NCI-H1092 (cell line): ENCODE measurements around the gene GALR3.
A peak's percentile ranks its signal among the peaks of the same experiment; 100 is the strongest.
"Not testable (repeated sequence)": the region's sequence is repeated elsewhere in the genome, so short reads cannot be mapped to it uniquely, and the experiment has no call there.

Experiments used
- DNase-seq: peaks from one replicate; lab custom pipeline; 2025; lab: John Stamatoyannopoulos, UW

Gene GALR3, protein sequence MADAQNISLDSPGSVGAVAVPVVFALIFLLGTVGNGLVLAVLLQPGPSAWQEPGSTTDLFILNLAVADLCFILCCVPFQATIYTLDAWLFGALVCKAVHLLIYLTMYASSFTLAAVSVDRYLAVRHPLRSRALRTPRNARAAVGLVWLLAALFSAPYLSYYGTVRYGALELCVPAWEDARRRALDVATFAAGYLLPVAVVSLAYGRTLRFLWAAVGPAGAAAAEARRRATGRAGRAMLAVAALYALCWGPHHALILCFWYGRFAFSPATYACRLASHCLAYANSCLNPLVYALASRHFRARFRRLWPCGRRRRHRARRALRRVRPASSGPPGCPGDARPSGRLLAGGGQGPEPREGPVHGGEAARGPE

DNA sequence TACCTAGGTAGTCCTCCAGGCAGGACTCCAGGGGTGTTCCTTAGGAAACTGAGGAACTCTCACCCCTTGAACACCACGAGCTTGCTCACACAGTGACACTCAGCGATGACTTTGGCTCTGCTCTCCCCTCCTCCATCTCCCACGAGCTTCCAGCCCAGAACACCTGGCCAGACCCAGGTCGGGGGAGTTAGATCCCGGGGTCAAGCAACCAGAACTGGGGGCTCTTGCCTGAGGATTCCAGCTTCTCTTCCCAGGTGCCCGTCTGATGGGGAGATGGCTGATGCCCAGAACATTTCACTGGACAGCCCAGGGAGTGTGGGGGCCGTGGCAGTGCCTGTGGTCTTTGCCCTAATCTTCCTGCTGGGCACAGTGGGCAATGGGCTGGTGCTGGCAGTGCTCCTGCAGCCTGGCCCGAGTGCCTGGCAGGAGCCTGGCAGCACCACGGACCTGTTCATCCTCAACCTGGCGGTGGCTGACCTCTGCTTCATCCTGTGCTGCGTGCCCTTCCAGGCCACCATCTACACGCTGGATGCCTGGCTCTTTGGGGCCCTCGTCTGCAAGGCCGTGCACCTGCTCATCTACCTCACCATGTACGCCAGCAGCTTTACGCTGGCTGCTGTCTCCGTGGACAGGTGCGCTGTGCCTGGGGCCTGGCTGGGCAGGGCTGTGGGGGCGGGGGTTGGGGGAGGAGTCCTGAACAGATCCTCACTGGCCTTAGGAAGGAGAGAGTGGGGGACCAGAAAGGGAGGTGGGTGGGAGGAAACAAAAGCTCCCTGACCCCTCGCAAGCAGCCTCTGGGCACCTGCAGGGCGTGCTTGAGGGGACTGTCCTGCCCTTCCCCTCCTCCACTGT lies at the start of gene GALR3:
Gene GALR3, plus strand, starts transcription at position 249 of the 852 bp plus-strand sequence. Its CDS starts 25 bp downstream, at position 274.
- no peak for DNase-seq

- DNase-seq: no peak
Measured at GRCh38 chr22:37774728-37775127, 48.5 kb upstream of the GALR3 start.

DNA sequence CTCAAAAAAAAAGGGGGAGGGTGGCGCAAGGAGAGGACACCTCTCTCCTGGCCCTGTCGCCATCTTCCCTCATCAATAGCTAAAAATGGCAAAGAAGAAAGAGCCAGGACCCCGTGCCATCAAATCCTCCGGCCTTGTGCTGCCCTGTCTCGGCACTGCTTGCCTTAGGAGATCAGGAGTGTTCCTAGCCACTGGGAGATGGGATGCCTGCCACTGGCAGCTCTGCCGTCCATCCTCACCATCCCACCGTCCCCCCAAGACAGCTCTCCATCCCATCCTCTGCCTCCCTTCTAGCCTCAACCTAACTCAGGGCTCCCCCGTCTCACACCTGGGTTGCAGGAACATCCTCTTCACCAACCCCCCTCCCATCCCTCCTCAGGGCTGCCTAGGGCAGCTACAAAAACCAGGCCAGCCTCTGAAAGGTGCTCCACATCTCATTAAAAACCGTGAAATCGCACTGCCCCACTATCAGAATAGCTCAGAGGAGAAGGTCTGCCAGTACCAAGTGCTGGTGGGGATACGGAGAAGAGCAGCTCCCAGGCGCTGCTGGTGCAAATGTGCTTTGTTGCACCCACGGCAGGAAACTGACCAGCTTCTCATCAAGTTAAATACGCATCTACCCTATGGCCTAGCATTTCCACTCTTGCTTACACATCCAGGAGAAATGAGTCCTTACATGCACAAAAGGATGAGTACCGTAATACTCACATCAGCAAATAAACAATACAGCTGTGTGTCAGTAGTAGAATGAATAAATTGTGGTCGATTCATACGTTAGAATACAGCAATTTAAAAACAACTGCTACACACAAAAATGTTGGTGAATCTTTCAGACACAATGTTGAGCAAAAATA lies 47.2 kb upstream of the GALR3 start:
- no peak for DNase-seq

DNA sequence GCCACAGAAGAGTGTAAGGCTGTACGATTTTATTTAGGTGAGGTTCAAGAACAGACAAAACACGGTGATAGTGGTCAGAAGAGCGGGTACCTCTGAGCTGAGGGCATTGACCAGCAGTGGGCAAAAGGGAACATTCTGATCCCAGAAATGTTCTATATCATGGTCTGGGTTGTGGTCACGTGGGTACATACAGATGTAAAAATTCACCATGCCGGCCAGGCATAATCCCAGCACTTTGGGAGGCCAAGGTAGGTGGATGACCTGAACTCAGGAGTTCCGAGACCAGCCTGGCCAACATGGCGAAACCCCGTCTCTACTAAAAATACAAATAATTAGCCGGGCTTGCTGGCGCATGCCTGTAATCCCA lies 46.6 kb upstream of the GALR3 start:
- DNase-seq: no peak

- DNase-seq: no peak
Measured at GRCh38 chr22:37777122-37777687, 46.0 kb upstream of the GALR3 start.

GRCh38 chr22:37778370-37779009 lies 44.7 kb upstream of the GALR3 start:
- DNase-seq: no peak

DNA sequence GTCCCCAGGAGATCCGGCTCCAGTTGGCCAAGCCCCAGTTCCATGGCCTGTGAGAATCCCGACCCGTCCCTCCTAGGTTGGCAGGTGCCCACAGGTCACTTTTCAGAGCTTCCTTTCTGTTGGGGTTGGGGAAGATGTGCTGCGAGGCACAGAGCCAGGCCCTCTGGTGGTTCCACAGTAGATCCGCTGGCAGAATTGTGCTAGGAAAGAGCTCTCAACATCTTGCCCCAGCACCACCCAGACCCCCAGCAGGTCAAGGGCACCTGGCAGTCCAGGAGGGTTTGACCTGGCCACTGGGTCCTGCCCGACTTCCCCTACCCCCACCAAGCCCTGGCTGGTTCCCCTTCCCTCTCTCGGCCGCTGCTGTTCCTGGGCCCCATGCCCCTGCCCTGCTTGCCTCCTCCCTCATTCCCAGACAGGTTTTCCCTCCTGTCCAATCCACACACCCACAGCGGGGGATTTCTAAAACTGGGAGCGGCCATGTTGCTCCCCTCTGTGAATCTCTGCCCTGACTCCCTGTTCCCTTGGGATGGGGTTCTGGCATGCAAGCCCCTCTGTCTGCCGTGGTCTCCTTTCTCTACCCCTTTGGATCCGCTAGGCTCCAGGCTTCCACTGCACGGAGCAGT lies 41.6 kb upstream of the GALR3 start:
- no peak for DNase-seq

DNA sequence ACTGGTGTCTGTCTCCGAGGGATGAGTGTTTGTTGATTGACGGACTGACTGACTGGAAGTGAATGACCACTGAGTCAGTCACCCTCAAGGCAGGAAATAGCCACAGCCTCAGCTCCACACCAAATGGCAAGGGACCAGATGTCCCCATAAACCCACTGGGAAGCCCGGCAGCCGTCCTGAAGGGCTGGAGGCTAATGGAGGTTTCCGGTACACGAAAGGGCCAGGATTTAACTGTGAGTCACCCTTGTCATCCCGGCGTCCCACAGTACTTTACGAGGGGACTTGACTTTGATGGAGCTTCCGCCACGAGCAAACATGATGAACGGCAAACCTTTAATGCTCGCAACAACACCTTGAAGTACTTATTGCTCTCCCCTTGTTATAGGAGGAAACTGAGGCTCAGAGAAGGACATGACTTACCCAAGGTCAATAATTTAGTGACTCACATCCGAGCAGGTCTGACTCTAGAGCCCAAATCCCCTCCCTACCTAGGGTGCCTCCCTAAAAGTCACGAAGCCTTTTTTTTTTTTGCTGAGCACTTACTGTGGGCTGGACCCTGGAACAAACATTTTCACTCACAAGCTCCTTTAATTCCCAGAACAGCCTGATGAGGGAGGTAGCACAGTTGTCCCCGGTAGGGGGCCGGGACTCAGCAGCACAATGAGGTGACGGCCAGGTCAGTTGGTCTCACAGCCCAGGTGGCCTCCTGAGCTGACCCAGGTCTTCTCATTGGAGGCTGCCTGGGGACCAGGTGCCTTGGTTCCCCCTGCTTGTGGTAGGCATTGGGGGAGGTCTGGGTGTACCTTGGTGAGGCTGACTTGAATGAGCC lies 40.6 kb upstream of the GALR3 start:
- DNase-seq: no peak

DNA sequence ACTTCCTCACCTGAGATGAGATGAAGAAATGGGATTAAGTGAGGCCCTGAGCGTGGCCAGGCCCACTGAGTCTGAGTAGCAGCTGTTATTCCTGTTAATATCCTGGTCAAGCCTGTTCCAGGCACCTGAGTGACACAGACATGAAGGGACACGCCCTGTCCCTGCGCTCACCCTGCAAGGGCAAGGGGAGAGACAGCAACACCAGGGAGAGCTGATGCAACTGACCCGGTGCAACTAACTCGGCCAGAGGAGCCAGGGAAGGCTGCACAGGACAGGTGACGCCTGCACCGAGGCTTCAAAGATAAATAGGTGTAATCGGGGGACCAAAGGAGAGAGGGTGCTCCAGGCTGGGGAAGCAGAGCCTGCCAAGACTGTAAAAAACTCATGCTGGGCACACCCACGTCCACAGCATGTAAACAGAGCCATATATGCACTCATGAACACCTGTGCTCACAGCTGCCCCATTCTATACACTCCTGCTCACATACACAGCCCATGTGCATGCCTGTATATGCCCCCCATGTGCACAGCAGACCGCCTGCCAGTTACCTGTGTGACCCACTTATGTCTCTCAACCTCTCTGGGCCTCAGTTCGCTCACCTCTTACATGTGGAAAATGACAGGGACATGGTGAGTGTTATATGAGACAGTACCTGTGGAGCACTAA lies 38.2 kb upstream of the GALR3 start:
- no peak for DNase-seq

DNA sequence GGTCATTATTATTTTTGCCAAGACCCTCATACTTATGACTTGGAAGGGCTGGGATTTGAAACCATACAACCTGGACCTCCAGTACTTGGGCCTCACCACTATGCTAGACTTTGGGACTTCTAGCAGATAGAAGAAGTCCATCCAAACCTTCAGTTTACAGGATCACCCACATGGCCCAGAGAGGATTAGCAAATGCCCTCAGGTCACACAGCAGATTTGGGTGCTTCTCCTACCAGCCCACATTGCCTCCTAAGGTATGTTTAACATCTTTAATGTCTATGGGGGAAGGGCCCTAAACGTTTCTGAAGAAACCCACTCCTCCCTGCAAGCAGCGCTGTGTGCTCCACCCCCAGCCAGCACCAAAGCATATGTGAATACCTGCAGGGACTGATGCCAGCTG lies 32.9 kb upstream of the GALR3 start:
- DNase-seq: no peak

DNA sequence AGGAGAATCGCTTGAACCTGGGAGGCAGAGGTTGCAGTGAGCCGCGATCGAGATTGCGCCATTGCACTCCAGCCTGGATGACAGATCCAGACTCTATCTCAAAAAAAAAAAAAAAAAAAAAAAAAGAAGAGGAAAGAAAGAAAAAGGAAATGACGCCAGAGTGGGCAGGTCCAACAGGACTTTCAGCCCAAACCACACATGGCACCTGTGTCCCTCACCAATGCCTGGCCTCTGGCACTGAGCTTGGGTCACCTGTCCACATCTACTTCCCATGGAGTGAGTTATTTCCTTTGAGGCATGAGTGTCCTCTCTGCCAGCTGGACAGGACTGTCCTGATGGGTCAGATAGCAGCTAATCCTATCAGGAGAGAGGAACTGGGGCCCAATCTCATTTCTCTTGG lies 30.7 kb upstream of the GALR3 start:
- DNase-seq: no peak

DNA sequence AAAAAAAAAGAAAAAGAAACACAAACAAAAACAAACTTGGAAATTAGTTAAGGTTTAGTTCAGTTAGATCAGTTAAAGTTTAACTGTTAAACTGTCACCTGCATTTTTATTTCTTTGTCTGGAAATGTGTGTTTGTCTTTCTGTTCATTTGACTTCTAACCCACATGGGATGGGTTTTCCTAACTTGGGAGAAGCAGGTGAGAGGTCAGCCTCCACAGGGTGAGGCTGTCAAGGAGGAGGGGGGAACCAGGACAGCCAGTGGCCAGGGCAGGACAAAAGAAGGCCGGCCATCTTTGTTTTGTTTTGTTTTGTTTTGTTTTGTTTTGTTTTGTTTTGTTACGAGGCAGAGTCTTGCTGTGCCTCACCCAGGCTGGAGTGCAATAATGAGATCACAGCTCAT lies 28.8 kb upstream of the GALR3 start:
- DNase-seq: no peak

- DNase-seq: no peak
Measured at GRCh38 chr22:37796079-37796478, 27.1 kb upstream of the GALR3 start.

GRCh38 chr22:37797259-37797658 lies 25.9 kb upstream of the GALR3 start:
- DNase-seq: not testable (repeated sequence)

DNA sequence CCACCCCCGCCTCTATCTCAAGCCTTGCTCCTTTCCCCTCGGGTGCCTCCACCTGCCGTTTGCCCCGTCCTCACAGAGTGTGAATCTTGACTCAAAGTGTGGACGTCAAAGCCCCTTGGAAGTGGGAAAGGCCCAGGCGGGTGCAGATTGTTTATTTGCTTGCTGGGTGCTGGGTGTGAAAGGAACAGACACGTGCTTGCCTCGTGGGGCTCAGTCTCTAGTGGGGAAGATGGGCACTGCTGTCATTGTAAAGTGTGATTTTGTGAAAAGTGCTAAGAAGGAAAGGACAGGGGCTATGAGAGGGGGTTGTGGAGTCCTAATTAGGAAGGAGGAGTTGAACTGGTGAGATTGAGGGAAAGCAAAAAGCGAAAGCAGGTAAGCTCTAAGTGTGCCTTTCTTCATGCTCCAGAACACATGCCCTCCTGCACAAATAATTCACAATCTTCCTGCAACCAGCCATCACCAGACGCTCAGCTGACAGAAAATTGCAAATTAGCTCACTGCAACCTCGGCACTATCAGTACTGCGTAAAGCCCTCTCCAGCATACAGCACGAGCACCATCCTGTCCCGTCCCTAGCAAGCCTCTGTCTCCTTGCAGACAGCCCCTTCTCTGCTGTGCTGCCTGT lies 25.2 kb upstream of the GALR3 start:
- no peak for DNase-seq

DNA sequence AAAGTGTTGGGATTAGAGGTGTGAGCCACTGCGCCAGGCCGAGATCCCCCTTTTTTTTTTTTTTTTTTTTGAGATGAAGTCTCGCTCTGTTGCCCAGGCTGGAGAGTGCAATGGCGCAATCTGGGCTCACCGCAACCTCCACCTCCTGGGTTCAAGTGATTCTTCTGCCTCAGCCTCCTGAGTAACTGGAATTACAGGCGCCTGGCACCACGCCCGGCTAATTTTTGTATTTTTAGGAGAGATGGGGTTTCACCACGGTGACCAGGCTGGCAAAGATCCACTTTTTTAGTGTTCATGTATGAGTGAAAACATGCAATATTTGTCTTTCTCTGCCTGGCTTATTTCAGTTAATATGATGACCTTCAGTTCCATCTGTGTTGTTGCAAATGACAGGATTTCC lies 23.2 kb upstream of the GALR3 start:
- DNase-seq: not testable (repeated sequence)

- no peak for DNase-seq
Measured at GRCh38 chr22:37801946-37802309, 21.3 kb upstream of the GALR3 start.

GRCh38 chr22:37802310-37803194 lies 20.6 kb upstream of the GALR3 start:
- DNase-seq: peak; percentile 58
